Left ventricle myocardium superior (tissue), 1 donor: ENCODE results near the gene CCAR1. TPM values are rescaled to one million over a fixed set of nuclear protein-coding genes. Genes with fewer than 3 reads are reported as not detected.
"Not testable (repeated sequence)": the region's sequence is repeated elsewhere in the genome, so short reads cannot be mapped to it uniquely, and the experiment has no call there.

Experiments used
- ATAC-seq: fragments of 200-7000 bp; cut with Tn5 transposase; one replicate; pipeline ENCODE4 v1.9.1; 2020; ENCODE audit warnings: mild to moderate bottlenecking, moderate library complexity
- DNase-seq: peaks from one replicate; pipeline ENCODE4 v3.0.0-alpha.2; 2020
- intact Hi-C: fragments of 100-400 bp; cut with micrococcal nuclease; formaldehyde crosslinking; loops from one replicate; pipeline ENCODE4 v1.11.0; 2022
- total RNA-seq: library from RNA; stranded (reverse); fragmentation: NEBNext Ultra II Directional; extraction: Animal tissue kit (Norgen Biotek cat#: 25700); gene quantifications from one replicate; pipeline ENCODE4 v1.2.1, GENCODE V29; 2021
- donor health status: DM: no; HTN: yes; CAD: no; lungs with severe emphysema.

Gene CCAR1
- total RNA-seq, 1 donor from 2014 or later: 21.5 TPM

- ATAC-seq (no peak), DNase-seq (no peak)
- intact Hi-C loops: no loop called here
Measured at GRCh38 chr10:68756766-68757165, 35.7 kb downstream of the CCAR1 start.

- intact Hi-C loops: no loop called here
- ATAC-seq: no peak
- no peak for DNase-seq
Measured at GRCh38 chr10:68759223-68759863, 38.3 kb downstream of the CCAR1 start.

GRCh38 chr10:68759967-68760366 is 38.9 kb downstream of the CCAR1 start:
- intact Hi-C loops: no loop called here
- ATAC-seq: no peak
- no peak for DNase-seq

- intact Hi-C loops, DNase-seq, ATAC-seq: not testable (repeated sequence)
Measured at GRCh38 chr10:68767407-68767806, 46.4 kb downstream of the CCAR1 start.

GRCh38 chr10:68781613-68782574 is 60.9 kb downstream of the CCAR1 start:
- DNase-seq (no peak), ATAC-seq (no peak)
- intact Hi-C loops: no loop called here

- DNase-seq (no peak), ATAC-seq (no peak)
- intact Hi-C loops: no loop called here
Measured at GRCh38 chr10:68784476-68784875, 63.4 kb downstream of the CCAR1 start.

GRCh38 chr10:68787813-68788212 is 66.8 kb downstream of the CCAR1 start:
- DNase-seq (no peak), ATAC-seq (no peak)
- intact Hi-C loops: no loop called here

- intact Hi-C loops: no loop called here
Measured at GRCh38 chr10:68790476-68790875, 69.4 kb downstream of the CCAR1 start.

GRCh38 chr10:68792115-68792514 is 71.1 kb downstream of the CCAR1 start:
- DNase-seq: no peak
- intact Hi-C loops: no loop called here
- ATAC-seq: no peak

More at GRCh38 chr10:68790476-68790875, 69.4 kb downstream of the CCAR1 start:
- DNase-seq (no peak), ATAC-seq (no peak)

GRCh38 chr10:68795886-68796532 is 75.0 kb downstream of the CCAR1 start:
- DNase-seq: no peak
- intact Hi-C loops: no loop called here
- ATAC-seq: no peak

- intact Hi-C loops: no loop called here
- DNase-seq (no peak), ATAC-seq (no peak)
Measured at GRCh38 chr10:68796605-68797004, 75.6 kb downstream of the CCAR1 start.

- ATAC-seq: no peak
- intact Hi-C loops: no loop called here
Measured at GRCh38 chr10:68800211-68800610, 79.2 kb downstream of the CCAR1 start.

GRCh38 chr10:68804692-68805091 is 83.7 kb downstream of the CCAR1 start:
- intact Hi-C loops: no loop called here
- ATAC-seq (no peak), DNase-seq (no peak)

More at GRCh38 chr10:68800211-68800610, 79.2 kb downstream of the CCAR1 start:
- no peak for DNase-seq

- intact Hi-C loops, ATAC-seq, DNase-seq: not testable (repeated sequence)
Measured at GRCh38 chr10:68810830-68811229, 89.8 kb downstream of the CCAR1 start.

GRCh38 chr10:68811314-68812009 is 90.4 kb downstream of the CCAR1 start:
- DNase-seq (no peak), ATAC-seq (no peak)
- intact Hi-C loops: no loop called here

GRCh38 chr10:68812420-68812819 is 91.4 kb downstream of the CCAR1 start:
- no peak for DNase-seq
- intact Hi-C loops: no loop called here
- ATAC-seq: no peak

- no peak for DNase-seq
- intact Hi-C loops: no loop called here
- ATAC-seq: no peak
Measured at GRCh38 chr10:68813559-68813958, 92.5 kb downstream of the CCAR1 start.

- intact Hi-C loops: no loop called here
- DNase-seq (no peak), ATAC-seq (no peak)
Measured at GRCh38 chr10:68816796-68817412, 95.9 kb downstream of the CCAR1 start.

- ATAC-seq, intact Hi-C loops, DNase-seq: not testable (repeated sequence)
Measured at GRCh38 chr10:68820359-68820758, 99.3 kb downstream of the CCAR1 start.
